ENCODE measurements around the gene FGF22.

FGF22 gene

GRCh38 chr19:644363-644762 lies 4.7 kb downstream of the FGF22 start:
- DNase-seq (ENCODE audit: low read depth): no peak

GRCh38 chr19:644789-645188 lies 5.1 kb downstream of the FGF22 start:
- no peak for DNase-seq (ENCODE audit: low read depth)

- no peak for DNase-seq (ENCODE audit: low read depth)
Measured at GRCh38 chr19:645912-646778, 6.5 kb downstream of the FGF22 start.

- DNase-seq (ENCODE audit: low read depth): no peak
Measured at GRCh38 chr19:646779-647565, 7.3 kb downstream of the FGF22 start.

GRCh38 chr19:647566-648284 lies 8.0 kb downstream of the FGF22 start:
- DNase-seq (ENCODE audit: low read depth): no peak

GRCh38 chr19:648305-648704 lies 8.6 kb downstream of the FGF22 start:
- DNase-seq (ENCODE audit: low read depth): no peak

- no peak for DNase-seq (ENCODE audit: low read depth)
Measured at GRCh38 chr19:648904-649801, 9.5 kb downstream of the FGF22 start.

- DNase-seq (ENCODE audit: low read depth): no peak
Measured at GRCh38 chr19:650121-650520, 10.4 kb downstream of the FGF22 start.

GRCh38 chr19:651114-651818 lies 11.6 kb downstream of the FGF22 start:
- no peak for DNase-seq (ENCODE audit: low read depth)

GRCh38 chr19:651991-652390 lies 12.3 kb downstream of the FGF22 start:
- no peak for DNase-seq (ENCODE audit: low read depth)

GRCh38 chr19:652467-653389 lies 13.0 kb downstream of the FGF22 start:
- DNase-seq (ENCODE audit: low read depth): no peak

GRCh38 chr19:653425-653824 lies 13.7 kb downstream of the FGF22 start:
- DNase-seq (ENCODE audit: low read depth): no peak

- no peak for DNase-seq (ENCODE audit: low read depth)
Measured at GRCh38 chr19:655691-656090, 16.0 kb downstream of the FGF22 start.

- DNase-seq (ENCODE audit: low read depth): no peak
Measured at GRCh38 chr19:656751-657559, 17.3 kb downstream of the FGF22 start.

GRCh38 chr19:657611-658010 lies 17.9 kb downstream of the FGF22 start:
- DNase-seq (ENCODE audit: low read depth): no peak

- no peak for DNase-seq (ENCODE audit: low read depth)
Measured at GRCh38 chr19:658059-658839, 18.6 kb downstream of the FGF22 start.

- no peak for DNase-seq (ENCODE audit: low read depth)
Measured at GRCh38 chr19:658916-659839, 19.5 kb downstream of the FGF22 start.
